Lung microvascular endothelial cell (primary cell): ENCODE results near the gene RPP25. TPM values are rescaled to one million over a fixed set of nuclear protein-coding genes. Genes with fewer than 3 reads are reported as not detected.
A peak's percentile ranks its signal among the peaks of the same experiment; 100 is the strongest.

Experiments used
- DNase-seq, 2 donors: peaks; one replicate each; pipeline versions ENCODE4 v3.0.0 to v3.0.0-alpha.2; 2010; ENCODE audit warnings: low read depth in 2 of 2
- total RNA-seq: library from RNA; depleted of rRNA; stranded (reverse); fragments of >200 nt; gene quantifications from 2 replicates; pipeline ENCODE4 v1.2.1, GENCODE V29; 2014

Gene RPP25
- 16.6 and 26.0 TPM in 2 replicates for total RNA-seq

- DNase-seq: peak; percentile 75 to 82
These were observed at the start of gene RPP25 for GRCh38 chr15:74956648-74957475. RPP25 (minus strand) TSS chr15:74956772; CDS start chr15:74956583, 189 bp downstream.

- DNase-seq: no peak
These were observed 45.8 kb upstream of the RPP25 start for GRCh38 chr15:75002398-75002797.

GRCh38 chr15:75001310-75001709, 44.7 kb upstream of the RPP25 start:
- no peak for DNase-seq

GRCh38 chr15:74997543-74997942, 41.0 kb upstream of the RPP25 start:
- no peak for DNase-seq

GRCh38 chr15:74997141-74997540, 40.6 kb upstream of the RPP25 start:
- peak; percentile 6 to 43 for DNase-seq

DNA sequence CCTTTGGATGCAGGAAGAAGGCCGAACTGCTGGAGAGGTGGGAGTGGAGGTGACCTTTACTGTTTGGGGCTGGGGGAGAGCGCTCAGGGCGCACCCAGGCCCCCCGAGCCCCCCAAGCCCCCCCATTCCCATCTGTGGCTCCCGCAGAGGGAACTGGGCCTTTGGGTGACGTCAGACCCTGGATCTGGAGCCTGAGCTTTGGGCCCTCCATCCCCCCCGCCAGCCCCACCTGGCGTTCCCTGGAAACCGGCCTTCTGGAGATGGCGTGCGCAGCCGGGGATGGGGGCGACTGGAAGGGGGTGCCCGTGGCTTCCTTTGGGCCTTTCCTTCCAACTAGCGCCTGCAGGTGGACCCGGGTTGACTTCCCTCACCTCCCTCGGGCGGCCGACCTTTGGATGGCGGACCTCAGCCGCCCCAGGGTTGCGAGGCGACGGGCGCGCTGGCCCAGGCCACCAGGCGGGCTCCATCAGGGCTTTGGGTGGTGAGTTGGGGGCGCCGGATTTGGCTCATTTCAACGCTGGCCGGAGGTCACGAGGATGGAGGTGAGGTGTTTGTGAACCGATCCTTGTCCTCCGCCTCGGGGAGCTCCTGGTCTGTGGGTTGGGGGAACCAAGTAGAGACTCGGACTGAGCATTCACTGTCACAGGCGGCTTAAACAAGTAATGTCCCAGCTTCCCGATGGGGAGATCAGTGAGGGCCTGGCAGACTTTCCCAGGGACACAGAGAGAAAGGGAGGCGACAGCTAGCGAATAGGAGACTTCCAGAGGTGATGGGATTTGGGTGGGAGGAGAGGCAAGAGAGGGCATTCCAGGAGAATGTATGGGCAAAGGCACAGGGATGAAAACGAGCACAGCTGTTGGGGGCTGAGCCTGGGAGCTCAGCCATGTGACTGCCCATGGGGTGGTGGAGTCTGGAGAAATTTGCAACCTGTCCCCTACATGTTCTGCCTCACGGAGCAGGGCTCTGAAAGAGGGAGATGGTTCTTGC, 39.5 kb upstream of the RPP25 start:
- DNase-seq: peak in 1 of 2 donors; percentile 27

DNA sequence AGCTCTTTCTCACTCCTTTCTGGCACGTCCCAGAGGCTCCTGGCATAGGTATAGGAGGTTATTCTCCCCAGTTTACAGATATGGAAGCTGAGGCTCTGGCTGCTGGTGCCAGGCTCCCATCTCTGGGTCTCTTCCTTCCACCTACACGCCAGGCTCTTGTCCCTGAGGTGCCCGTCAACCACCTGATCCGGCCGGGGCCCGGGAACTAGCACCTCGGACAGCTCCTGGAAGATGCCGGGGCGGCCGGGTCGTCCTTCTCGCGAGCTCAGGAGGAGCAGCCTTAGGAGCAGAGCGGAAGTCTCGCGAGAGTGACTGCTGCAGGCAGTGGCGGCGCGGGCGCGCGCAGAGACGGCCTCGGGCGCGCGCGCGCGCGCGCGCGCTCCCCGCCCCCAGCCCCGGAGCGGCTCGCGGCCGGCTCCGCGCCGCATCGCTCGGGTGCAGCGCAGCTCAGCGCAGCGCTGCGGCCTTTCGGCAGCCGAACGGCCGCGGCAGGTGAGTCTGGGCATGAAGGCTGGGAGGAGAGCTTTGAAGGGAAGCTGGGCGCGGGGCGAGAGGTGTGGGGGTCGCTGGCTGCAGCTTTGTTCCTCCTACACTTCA, 38.7 kb upstream of the RPP25 start, which contains the start of gene SCAMP5:
TSS of gene SCAMP5 (plus strand) at position 382 of the 597 bp plus-strand sequence. CDS start 16,277 bp downstream, outside the sequence.
- peak; percentile 92 to 95 for DNase-seq

DNA sequence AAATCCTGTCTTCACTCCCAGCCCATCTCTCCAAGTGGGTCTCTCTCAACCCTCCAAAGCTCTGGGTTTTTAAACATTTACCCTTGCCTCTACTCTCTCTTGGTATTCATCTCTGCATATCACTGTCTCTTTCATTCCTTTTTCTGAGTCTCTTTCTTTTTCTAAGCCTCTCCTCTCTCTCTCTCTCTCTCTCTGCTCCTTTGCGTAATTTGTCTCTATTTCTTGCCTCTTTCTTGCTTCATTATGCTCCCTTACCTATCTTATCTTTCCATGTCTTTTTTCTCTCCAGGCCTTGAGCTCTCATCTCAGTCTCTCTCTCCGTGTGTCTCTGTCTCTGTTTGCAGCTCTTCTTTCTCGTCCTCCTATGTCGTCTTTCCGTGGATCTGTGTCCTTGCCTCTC, 38.1 kb upstream of the RPP25 start:
- no peak for DNase-seq

- no peak for DNase-seq
These were observed 37.7 kb upstream of the RPP25 start for GRCh38 chr15:74994236-74994635.

DNA sequence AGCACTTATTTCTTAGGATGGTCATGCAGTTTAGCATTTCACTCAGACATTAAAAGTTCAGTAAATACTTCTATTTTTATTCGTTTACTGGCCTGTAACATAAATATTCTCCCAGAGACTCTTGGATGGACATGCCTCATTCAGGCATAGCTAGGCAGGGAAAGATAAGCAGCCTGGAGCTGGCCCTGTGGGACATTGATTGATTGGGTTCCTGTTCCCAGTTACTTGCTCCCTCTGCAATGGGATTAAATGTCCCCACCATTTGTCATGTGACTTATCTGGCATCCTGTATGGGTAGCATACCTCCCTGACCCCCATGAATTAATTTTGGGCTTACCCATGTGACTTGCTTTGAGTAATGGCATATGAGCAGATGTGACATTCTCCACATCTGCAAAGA, 36.0 kb upstream of the RPP25 start:
- DNase-seq: no peak

DNA sequence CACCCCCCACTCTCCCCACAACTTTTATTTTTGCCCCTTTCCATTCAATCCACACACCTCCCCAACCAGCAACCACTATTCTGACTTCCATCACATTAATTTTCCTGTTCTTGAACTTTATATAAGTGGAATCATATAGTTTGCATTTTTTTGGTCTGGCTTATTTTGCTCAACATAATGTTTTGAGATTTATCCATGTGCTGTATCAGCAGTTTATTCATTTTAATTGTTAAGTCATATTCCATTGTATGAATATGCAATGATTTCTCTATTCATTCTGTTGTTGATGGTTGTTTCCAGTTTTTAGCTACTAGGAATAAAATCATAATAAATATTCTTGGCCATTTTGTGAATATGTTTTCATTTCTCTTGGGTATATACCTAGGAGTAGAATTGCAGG, 33.0 kb upstream of the RPP25 start:
- DNase-seq: no peak

DNA sequence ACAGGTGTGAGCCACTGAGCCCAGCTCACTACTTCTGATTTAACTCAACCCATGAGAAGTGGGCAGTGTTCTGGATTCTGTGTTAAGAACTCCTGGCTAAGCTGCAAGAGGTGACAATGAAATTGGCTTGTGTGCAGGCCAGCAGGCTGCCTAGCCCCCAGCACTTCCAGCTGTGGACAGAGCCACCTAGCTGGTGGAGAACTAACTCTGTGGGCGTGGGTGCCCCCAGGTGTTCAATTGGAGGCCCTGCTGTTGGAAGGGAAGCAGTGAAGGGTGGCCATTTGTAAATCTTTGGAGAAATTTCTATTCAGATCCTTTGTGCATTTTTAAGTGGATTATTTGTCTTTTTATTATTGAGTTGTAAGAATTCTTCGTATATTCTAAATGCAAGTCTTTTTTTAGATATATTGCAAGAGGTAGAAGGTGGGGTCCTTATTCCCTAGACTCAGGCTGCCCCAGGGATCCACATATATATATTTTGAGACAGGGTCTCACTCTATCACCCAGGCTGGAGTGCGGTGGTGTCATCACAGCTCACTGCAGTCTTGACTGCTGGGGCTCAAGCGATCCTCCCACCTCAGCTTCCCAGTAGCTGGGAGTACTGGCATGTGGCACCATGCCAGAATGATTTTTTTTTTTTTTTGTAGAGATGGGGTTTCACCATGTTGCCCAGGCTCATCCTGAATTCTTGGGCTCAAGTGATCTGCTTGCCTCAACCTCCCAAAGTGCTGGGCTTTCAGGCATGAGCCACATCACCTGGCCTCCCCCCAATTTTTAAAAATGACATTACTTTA, 31.6 kb upstream of the RPP25 start:
- DNase-seq: peak; percentile 73 to 90

DNA sequence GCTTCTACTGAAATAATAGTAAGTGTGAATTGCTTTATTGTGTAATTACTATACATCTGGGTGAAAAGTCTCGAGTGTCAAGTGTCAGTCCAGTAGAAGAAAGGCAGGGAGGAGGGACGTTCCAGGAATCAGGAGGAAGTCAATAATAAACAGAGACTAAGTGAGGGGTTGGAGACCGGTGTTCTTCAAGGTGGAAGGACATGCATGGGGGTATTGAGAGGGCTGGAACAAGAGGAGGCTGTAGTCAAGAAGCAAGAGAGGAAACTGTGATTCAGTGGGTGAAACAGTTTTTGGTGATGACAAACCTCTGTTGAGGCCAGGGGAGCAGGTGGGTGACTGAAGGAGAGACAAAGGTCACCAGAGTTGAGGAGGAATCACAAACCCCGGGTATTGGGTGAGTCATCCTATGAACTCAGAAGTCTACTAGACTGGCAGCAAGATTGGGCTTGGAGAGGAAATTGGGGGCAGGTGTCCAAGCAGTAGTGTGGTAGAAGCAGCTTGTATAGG, 27.2 kb upstream of the RPP25 start:
- peak in 1 of 2 donors; percentile 57 for DNase-seq

- DNase-seq: peak in 1 of 2 donors; percentile 16
These were observed 25.6 kb upstream of the RPP25 start for GRCh38 chr15:74982183-74982582.

DNA sequence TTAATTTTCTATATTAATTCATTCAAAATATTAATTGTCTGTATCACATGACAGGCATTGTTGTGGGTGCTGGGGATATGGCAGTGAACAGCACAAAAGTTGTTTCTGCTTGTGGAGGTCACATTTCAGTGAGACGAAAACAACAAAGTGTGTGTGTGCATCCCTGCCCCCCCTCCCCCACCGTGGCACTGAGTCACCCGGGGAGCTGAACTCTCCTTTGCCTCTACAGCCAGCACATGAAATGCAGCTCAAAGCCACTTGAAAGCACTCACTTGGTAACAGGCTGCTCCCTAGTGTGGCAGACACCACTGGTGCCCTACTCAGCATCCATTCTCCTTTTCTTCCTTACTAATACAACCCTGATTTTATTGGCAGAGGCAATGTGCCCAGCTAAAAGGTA, 21.9 kb upstream of the RPP25 start:
- DNase-seq: peak in 1 of 2 donors; percentile 48

- no peak for DNase-seq
These were observed 21.5 kb upstream of the RPP25 start for GRCh38 chr15:74978077-74978476.

DNA sequence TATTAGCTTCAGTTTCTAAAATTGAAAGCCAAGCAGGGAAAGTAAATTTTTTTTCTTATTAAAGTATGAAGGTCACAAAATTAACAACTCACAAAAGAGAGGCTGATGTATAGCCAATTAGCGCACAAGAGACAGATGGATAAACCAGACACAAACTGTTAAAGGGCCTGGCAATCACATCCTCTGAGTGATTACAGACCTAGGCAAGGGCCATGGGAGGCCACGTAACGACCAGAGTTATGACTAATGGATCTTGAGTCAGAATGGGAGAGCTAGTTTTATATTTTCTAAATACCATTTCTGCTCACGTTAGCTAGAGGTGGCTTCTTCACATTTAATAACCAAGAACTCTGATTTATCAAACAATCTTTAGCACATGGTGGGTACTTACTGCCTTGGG, 21.0 kb upstream of the RPP25 start:
- DNase-seq: peak in 1 of 2 donors; percentile 45

- no peak for DNase-seq
These were observed 19.6 kb upstream of the RPP25 start for GRCh38 chr15:74976159-74976558.

- DNase-seq: no peak
These were observed 11.1 kb upstream of the RPP25 start for GRCh38 chr15:74967670-74968069.

- DNase-seq: peak; percentile 83 to 93
These were observed 8.2 kb upstream of the RPP25 start for GRCh38 chr15:74964794-74965193.

DNA sequence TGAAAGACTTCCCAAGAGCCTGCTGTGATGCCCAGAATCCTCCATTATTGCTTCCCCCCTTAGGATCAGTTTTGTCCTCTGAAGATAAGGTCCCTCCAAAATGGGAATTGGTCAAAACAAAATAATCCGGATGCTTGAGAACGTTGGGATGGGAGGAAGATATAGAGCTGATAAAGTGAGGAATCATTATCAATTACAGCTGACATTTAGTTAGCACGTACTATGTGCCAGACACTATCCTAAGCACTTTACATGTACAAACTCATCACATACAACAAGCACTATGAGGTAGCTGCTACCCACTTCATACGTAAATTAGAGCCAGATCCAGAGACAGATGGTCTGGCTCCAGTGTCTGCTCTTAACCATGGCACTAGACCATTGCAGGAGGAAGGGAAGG, 6.6 kb upstream of the RPP25 start:
- no peak for DNase-seq
